Astrocyte of the cerebellum (primary cell): ENCODE data around the gene ARL4A.

Experiments used
- DNase-seq: peaks from one replicate; pipeline ENCODE4 v3.0.0-alpha.2; 2011; ENCODE audit warnings: low read depth
- H3K4me3 ChIP-seq: 2 replicates; pipeline ENCODE4 v1.5.1; 2011; ENCODE audit warnings: mild to moderate bottlenecking, low read depth, low read length, moderate library complexity
- in situ Hi-C: cut with HindIII; loops from 2 replicates; pipeline ENCODE4 v1.10.0; 2017; ENCODE audit warnings: low sequenced_read_pairs
- TF ChIP-seq, protein P1 (sequence below): IDR thresholded peaks from 2 replicates; pipeline ENCODE4 v1.5.1; 2012; ENCODE audit warnings: low read length, low read depth, moderate library complexity, mild to moderate bottlenecking; ENCODE audit errors: missing control alignments

ARL4A gene

GRCh38 chr7:12729112-12729511, 41.7 kb downstream of the ARL4A start:
- peak; percentile 38 for DNase-seq
- no peak overlapping the region for H3K4me3 ChIP-seq
- in situ Hi-C loops: no loop called here
- TF ChIP-seq, protein P1, sequence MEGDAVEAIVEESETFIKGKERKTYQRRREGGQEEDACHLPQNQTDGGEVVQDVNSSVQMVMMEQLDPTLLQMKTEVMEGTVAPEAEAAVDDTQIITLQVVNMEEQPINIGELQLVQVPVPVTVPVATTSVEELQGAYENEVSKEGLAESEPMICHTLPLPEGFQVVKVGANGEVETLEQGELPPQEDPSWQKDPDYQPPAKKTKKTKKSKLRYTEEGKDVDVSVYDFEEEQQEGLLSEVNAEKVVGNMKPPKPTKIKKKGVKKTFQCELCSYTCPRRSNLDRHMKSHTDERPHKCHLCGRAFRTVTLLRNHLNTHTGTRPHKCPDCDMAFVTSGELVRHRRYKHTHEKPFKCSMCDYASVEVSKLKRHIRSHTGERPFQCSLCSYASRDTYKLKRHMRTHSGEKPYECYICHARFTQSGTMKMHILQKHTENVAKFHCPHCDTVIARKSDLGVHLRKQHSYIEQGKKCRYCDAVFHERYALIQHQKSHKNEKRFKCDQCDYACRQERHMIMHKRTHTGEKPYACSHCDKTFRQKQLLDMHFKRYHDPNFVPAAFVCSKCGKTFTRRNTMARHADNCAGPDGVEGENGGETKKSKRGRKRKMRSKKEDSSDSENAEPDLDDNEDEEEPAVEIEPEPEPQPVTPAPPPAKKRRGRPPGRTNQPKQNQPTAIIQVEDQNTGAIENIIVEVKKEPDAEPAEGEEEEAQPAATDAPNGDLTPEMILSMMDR: no peak

- in situ Hi-C loops: no loop called here
These were observed 43.1 kb downstream of the ARL4A start for GRCh38 chr7:12730523-12730922.

DNA sequence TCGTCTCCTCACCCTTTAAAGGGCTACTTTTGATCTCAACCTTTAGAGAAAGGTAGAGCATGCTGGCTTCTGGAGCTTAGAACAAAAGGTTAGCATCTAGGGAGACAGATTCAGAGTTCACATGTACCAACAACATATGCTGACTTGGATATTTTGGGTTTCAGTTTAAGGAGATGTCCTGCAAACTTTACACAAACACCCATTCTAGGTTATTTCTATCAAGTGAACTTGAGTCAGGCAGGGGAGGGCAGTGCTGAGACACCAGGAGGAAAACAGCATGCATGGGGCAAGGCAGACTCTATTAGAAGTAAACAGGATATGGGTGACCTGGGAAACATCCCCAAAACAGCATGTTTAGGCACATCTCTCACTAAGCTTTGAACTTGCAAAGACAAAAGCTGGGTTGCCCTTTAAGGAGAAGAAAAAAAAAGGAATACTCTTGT, 43.8 kb downstream of the ARL4A start:
- DNase-seq: no peak
- no peak overlapping the region for H3K4me3 ChIP-seq
- in situ Hi-C loops: no loop called here
- TF ChIP-seq, protein P1: no peak

More at GRCh38 chr7:12730523-12730922, 43.1 kb downstream of the ARL4A start:
- DNase-seq: no peak
- TF ChIP-seq, protein P1: no peak
- H3K4me3 ChIP-seq: no peak overlapping the region

DNA sequence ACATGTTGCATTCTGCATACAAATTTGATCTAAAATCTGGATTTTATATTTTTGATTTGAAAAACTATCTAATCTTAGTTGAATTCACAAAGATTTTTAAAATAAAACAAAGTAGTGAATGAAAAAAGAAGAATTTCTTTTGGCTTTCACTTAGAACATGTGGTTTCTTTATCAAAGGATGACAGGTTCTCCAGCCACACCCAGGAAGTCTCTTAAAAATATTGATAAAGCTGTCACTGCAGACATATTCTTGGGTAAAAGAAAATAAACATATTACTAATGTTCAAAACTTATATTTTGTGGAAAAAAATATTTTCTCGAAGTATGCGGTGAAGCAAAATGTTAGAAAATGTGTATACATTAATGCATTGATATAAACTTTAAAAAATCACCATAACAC, 44.3 kb downstream of the ARL4A start:
- H3K4me3 ChIP-seq: no peak overlapping the region
- in situ Hi-C loops: no loop called here

DNA sequence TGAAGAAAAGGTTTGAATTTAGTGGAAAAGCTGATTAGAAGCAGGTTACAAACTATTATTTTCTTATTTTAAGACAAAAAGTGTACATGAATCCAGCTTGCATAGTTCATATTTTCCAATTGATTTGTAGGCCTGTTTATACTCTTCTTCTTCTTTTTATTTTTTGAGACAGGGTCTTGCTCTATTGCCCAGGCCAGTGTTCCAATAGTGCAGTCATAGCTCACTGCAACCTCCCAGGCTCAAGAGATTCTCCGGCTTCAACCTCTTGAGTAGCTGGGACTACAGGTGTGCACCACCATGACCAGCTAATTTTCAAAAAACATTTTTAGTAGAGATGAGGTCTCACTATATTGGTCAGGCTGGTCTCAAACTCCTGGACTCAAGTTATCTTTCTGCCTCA, 45.0 kb downstream of the ARL4A start:
- TF ChIP-seq, protein P1: no peak
- H3K4me3 ChIP-seq: no peak overlapping the region
- DNase-seq: no peak
- in situ Hi-C loops: no loop called here

More for the DNA sequence above, 44.3 kb downstream of the ARL4A start:
- TF ChIP-seq, protein P1: no peak
- no peak for DNase-seq

- H3K4me3 ChIP-seq: no peak overlapping the region
- DNase-seq: no peak
- TF ChIP-seq, protein P1: no peak
- in situ Hi-C loops: no loop called here
These were observed 48.5 kb downstream of the ARL4A start for GRCh38 chr7:12735923-12736322.

GRCh38 chr7:12737373-12737772, 49.9 kb downstream of the ARL4A start:
- in situ Hi-C loops: no loop called here
- TF ChIP-seq, protein P1: no peak
- H3K4me3 ChIP-seq: no peak overlapping the region
- no peak for DNase-seq
